Measurements from ENCODE around the gene UBL4A.
A peak's percentile ranks its signal among the peaks of the same experiment; 100 is the strongest.

The UBL4A gene

GRCh38 chrX:154460326-154460725 is 26.1 kb downstream of the UBL4A start:
- no peak for DNase-seq

- no peak for DNase-seq
Observed at GRCh38 chrX:154459832-154460231, 26.6 kb downstream of the UBL4A start.

GRCh38 chrX:154458954-154459778 is 27.2 kb downstream of the UBL4A start:
- DNase-seq: no peak

DNA sequence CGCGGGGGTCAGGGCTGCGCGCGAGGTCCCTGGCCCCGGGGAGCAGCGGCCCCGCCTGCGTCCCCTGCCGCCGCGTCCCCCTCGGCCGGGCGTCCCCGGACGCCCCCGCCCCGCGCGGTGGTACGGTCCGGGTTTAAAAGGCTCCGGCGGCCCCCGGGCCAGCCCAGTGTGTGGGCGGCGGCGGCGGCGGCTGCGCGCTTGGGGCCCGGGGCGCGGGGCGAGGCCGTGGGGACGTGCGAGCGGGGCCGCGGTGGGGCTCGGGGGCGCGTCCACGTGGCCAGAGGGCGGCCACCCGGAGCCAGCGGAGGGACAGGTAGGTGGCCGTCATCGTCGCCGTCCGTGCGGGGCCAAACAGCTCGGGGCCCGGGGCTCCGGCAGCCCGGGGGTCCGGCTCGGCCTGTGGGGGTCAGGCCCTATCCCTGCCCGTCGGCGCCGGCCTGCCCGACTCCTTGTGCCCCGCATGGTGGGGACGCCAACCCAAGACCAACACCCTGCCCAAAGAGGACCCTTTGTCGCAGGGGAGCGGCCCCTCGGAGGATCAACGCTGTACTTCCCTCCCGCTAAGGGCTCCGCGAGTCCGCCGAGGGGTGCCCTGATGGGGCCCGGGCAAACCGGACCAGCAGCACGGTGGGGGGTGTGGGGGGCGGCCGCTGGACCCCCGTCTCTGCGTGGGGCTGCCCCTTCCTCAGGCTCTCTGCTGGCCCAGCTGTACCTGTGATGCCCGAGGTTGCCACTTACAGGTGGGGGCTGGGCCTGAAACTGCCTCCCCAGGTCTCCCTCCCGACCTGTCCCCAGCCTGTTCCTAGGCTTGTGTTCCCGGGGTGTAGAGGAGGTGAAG is 28.1 kb downstream of the UBL4A start, which contains the start of gene PLXNA3:
TSS of gene PLXNA3 (plus strand) at position 166 of the 838 bp plus-strand sequence. CDS start 1,903 bp downstream, outside the sequence.
- no peak for DNase-seq

- DNase-seq: no peak
Observed at GRCh38 chrX:154457491-154458115, 28.8 kb downstream of the UBL4A start.

- no peak for DNase-seq
Observed at GRCh38 chrX:154452823-154453222, 33.6 kb downstream of the UBL4A start.

GRCh38 chrX:154450312-154450711 is 36.1 kb downstream of the UBL4A start:
- no peak for DNase-seq

DNA sequence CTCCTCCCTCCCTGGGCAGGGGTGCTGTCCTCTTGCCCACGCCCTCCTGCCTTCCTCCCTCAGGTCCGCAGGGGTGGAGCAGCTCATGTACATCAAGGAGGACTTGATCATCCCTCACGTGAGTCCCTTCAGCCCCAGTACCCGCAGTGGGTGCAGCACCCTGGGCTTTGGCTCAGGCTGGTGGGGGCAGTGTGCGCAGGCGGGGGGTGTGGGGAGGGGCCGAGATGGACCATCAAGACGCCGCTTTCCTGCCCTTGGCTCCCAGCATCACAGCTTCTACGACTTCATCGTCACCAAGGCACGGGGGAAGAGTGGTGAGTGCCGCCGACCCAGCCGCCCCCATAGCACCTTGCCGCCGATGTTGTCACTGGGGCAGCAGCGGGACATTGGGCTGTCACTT is 36.8 kb downstream of the UBL4A start:
- DNase-seq: no peak

GRCh38 chrX:154448484-154448883 is 37.9 kb downstream of the UBL4A start:
- no peak for DNase-seq

DNA sequence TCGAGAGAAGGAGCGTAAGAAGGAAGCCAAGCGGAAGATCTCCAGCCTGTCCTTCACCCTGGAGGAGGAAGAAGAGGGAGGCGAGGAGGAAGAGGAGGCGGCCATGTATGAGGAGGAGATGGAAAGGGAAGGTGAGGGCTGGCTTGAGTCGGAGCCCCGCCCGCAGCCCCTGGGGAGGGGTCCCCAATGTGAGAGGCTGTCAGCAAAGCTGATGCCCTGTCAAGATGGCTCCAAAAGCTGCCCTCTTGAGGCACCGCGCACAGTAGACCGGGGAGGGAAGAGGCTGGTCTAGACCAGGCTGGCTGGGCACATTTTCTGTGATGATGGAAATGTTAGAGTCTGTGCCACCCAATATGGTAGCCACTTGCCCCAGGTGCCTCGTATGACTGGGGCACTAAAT is 40.0 kb downstream of the UBL4A start:
- DNase-seq: no peak

DNA sequence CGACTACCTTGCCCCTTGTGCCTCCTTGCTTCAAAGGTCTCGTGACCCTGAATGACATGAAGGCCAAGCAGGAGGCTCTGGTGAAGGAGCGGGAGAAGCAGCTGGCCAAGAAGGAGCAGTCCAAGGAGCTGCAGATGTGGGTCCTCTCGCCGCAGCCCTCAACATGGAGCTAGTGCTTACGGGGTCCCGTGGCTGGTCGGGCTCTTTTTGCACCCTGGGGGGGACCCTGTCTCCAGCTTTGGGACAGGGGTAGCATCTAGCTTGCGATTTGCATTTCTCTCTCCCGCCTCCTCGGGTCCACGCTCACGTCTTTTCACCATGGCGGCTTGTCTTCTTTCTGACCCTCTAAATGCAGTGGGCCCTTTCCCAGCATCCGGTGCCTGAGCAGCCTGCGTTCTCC is 40.6 kb downstream of the UBL4A start:
- no peak for DNase-seq

DNA sequence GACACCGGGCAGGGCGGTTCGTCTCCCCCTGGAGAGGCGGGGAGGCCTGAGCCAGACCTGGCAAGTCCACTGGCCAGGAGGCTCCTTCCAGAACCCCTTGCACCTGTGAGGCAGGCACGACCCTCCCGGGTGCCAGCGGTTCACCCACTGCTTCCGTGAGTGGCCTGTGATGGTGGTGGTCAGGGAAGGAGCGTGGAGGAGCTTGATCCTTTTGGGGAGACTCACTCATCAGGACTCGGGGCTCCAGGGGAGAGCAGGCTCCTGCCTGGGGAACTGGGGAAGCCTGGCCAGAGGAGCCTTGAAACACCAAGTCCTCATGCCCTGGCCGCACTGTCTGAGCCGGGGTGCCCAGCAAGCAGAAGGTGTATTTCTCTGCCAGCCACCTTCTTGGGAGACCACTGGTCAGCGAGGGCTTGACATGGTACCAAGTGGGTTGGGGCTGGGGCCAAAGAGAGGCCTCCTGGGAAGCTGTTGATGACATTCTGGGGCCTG is 41.6 kb downstream of the UBL4A start:
- DNase-seq: no peak

DNA sequence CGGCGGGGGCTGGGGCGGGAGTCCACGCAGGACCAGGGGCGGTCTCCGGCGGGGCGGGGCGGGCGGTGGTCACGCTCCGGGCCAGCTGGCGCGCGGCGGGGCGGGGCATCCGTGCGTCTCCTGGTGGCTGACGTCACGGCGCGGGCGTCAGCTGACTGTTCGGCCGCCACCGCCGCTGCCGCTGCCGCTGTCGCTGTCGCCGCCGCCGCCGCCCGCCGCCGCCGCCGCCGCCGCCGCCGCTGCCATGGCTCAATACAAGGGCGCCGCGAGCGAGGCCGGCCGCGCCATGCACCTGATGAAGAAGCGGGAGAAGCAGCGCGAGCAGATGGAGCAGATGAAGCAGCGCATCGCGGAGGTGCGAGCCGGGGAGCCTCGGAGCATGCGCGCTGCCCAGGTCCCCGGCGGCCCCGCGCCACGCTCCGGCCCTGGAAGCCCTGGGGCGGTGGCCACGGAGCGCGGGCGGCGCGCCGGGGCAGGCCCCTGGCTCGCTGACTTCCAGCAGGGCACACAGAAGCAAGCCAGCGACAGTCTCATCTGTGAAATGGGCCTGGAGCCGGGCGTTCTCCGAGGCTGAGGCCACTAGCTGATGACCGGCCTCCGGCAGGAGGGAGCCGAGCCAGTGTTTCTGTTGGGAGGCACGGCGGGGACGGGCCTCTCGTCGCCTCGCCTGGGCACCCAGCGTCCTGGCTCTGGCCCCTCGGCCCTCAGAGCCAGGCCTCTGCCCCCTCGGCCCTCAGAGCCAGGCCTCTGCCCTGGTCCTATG is 42.2 kb downstream of the UBL4A start, which contains the start of gene FAM50A:
TSS of gene FAM50A (plus strand) at position 150 of the 763 bp plus-strand sequence. CDS start at position 245, 95 bp downstream.
- peak; percentile 21 for DNase-seq

GRCh38 chrX:154443479-154443910 is 42.9 kb downstream of the UBL4A start:
- DNase-seq: no peak

DNA sequence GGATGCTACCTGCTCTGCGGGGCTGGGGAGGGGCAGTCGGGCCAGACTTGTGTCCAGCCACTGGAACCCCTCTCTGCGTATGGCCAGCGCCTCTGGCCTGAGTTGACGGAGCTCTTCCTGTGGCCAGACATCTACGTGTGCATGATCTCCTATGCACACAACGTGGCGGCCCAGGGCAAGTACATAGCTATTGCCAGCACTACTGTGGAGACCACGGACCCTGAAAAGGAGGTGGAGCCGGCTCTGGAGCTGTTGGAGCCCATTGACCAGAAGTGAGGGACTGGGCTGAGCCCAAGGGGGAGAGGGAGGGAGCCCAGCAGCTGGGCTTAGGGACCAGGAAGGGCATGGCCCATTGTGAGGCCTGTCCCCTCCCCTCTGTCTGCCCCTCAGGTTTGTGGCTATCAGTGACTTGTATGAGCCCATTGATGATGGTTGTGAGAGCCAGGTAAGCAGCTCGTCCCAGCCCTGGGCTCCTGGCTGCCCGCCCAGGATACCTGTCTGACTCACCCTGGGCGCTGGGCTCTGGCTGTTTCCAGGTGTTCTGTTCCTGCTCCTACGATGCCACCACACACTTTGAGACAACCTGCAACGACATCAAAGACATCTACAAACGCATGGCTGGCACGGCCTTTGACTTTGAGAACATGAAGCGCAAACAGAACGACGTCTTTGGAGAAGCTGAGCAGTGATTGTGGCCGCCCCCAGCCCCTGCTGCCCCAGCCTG is 44.3 kb downstream of the UBL4A start:
- DNase-seq: no peak

DNA sequence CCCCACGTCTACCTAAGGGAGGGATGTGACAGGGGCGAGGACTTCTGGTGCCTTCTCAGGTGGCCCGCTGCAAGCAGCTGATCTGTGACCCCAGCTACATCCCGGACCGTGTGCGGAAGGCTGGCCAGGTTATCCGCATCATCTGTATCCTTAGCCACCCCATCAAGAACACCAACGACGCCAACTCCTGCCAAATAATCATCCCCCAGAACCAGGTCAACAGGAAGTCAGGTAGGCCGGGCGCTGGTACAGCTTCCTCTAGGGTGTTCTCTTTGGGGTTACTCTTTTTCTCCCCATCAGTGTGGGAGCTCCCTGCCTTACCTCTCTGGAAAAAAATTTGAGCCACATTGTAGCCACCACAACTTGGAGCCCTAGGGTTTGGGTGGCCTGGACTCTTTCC is 44.9 kb downstream of the UBL4A start:
- DNase-seq: no peak

GRCh38 chrX:154440623-154441357 is 45.6 kb downstream of the UBL4A start:
- no peak for DNase-seq

DNA sequence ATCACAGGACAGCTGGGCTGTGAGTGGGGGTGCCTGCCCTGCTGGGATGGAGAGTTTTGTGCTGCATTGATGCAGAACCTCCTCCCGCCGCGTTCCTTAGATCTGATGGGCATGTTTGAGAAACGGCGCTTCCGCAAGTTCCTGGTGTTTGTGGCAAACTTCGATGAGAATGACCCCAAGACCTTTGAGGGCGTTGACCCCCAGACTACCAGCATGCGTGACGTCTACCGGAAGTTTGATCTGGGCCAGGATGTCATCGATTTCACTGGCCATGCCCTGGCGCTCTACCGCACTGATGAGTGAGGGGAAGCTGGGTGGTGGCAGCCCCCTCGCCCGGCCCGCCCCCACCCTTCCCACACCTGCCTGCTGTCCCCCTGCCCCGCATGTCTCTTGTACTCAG is 46.6 kb downstream of the UBL4A start:
- DNase-seq: no peak

- no peak for DNase-seq
Observed at GRCh38 chrX:154437971-154438893, 48.2 kb downstream of the UBL4A start.
